ENCODE data around the gene MAG.

MAG gene

DNA sequence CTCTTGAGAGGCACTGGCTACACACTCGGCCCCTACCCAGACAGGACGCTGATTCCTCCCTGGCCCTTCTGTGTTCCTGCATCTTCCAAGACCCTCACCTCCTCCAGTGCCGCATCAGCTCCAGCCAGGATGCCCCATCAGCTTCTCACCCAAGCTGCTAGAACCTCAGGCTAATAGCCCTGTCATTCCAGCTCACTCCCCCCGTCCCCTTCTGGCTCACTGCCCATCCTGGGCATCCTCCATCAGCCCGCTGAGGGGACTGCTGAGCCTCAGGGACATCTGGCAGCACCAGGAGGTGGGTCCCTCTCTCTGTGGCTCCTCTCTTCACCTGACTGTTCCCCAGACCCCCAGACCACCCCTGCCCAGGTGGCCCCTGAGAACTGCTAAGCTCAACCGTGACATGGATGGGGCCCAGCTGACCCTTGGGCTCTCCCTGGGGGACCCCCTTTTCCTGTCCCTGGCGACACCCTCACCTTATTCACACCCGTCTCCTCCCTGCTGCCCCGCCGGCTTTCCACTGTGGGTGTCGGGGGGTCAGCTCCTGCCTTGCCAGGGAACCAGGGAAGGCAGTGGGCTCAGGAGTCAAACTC lies 71.1 kb downstream of the MAG start:
- DNase-seq (ENCODE audit: low spot score), result no peak

Measured in HuH-7 (cell line).